ENCODE data around the gene LCN6.

The LCN6 gene

GRCh38 chr9:136694163-136694871, 54.0 kb downstream of the LCN6 start:
- H4K20me1 ChIP-seq (ENCODE audit: low read depth, low read length) = no peaks in the 10 kb centered on the region
- H3K27me3 ChIP-seq (ENCODE audit: low read length) = no peaks in the 10 kb centered on the region
- H3K4me2 ChIP-seq (ENCODE audit: low read depth, low read length, poor library complexity, severe bottlenecking) = no peak overlapping the region
- H3F3A ChIP-seq (ENCODE audit: insufficient read depth) = no peaks in the 10 kb centered on the region
- no peak overlapping the region for H3K27ac ChIP-seq (ENCODE audit: low read depth, low read length)
- H3K36me3 ChIP-seq (ENCODE audit: low read length) = no peaks in the 10 kb centered on the region
- no peak overlapping the region for H3K4me3 ChIP-seq (ENCODE audit: insufficient read depth, low read length, poor library complexity, severe bottlenecking)
- no peaks in the 10 kb centered on the region for H3K9me3 ChIP-seq (ENCODE audit: insufficient read depth, low read length)
- no peak overlapping the region for H2AFZ ChIP-seq (ENCODE audit: low read depth, low read length, severe bottlenecking)
- H3K79me2 ChIP-seq (ENCODE audit: insufficient read depth, low read length) = no peaks in the 10 kb centered on the region
- no peak for TF ChIP-seq EZH2phosphoT487 (conservative IDR thresholded peaks at IDR 0.05; ENCODE audit: low read length)
- TF ChIP-seq, protein P1, sequence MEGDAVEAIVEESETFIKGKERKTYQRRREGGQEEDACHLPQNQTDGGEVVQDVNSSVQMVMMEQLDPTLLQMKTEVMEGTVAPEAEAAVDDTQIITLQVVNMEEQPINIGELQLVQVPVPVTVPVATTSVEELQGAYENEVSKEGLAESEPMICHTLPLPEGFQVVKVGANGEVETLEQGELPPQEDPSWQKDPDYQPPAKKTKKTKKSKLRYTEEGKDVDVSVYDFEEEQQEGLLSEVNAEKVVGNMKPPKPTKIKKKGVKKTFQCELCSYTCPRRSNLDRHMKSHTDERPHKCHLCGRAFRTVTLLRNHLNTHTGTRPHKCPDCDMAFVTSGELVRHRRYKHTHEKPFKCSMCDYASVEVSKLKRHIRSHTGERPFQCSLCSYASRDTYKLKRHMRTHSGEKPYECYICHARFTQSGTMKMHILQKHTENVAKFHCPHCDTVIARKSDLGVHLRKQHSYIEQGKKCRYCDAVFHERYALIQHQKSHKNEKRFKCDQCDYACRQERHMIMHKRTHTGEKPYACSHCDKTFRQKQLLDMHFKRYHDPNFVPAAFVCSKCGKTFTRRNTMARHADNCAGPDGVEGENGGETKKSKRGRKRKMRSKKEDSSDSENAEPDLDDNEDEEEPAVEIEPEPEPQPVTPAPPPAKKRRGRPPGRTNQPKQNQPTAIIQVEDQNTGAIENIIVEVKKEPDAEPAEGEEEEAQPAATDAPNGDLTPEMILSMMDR (IDR thresholded peaks at IDR 0.05; ENCODE audit: insufficient read depth, low read length, poor library complexity, severe bottlenecking) = peak; percentile 23
- H3K9ac ChIP-seq (ENCODE audit: low read length) = no peak overlapping the region
- H3K9me2 ChIP-seq (replicated peaks; ENCODE audit: insufficient read depth, low read length) = no peaks in the 10 kb centered on the region

All from SU-DHL-6 (cell line).